ENCODE results near the gene FAM180A.

Gene FAM180A

DNA sequence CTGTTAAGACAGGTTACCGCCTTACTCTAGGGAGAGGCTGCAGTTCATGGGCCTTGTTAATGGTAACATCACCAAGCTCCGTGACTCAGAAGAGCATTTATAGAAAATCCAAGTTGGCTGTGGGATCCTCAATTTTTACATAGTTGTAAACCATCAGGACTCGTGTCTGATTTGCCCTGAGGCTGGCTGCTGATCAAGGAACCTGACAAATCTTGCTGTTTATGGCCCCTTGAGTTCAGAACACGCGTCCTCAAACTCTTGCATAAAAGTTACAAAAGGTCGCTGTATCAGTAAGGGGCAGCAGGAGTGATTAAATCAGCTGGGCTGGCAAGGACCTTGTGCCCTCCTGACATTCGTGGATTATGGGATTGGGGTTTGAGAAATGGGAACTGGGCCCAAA, 25.2 kb downstream of the FAM180A start:
- no peak for TF ChIP-seq EZH2phosphoT487 (conservative IDR thresholded peaks at IDR 0.05; ENCODE audit: low read length)
- TF ChIP-seq, protein P1, sequence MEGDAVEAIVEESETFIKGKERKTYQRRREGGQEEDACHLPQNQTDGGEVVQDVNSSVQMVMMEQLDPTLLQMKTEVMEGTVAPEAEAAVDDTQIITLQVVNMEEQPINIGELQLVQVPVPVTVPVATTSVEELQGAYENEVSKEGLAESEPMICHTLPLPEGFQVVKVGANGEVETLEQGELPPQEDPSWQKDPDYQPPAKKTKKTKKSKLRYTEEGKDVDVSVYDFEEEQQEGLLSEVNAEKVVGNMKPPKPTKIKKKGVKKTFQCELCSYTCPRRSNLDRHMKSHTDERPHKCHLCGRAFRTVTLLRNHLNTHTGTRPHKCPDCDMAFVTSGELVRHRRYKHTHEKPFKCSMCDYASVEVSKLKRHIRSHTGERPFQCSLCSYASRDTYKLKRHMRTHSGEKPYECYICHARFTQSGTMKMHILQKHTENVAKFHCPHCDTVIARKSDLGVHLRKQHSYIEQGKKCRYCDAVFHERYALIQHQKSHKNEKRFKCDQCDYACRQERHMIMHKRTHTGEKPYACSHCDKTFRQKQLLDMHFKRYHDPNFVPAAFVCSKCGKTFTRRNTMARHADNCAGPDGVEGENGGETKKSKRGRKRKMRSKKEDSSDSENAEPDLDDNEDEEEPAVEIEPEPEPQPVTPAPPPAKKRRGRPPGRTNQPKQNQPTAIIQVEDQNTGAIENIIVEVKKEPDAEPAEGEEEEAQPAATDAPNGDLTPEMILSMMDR (IDR thresholded peaks at IDR 0.05; ENCODE audit: insufficient read depth, low read length, poor library complexity, severe bottlenecking): no peak
- no peak overlapping the region for H3K27ac ChIP-seq (ENCODE audit: low read depth, low read length)
- H3K36me3 ChIP-seq (ENCODE audit: low read length): no peaks in the 10 kb centered on the region
- no peaks in the 10 kb centered on the region for H4K20me1 ChIP-seq (ENCODE audit: low read depth, low read length)
- no peak overlapping the region for H2AFZ ChIP-seq (ENCODE audit: low read depth, low read length, severe bottlenecking)
- H3F3A ChIP-seq (ENCODE audit: insufficient read depth): no peaks in the 10 kb centered on the region
- no peaks in the 10 kb centered on the region for H3K79me2 ChIP-seq (ENCODE audit: insufficient read depth, low read length)
- H3K4me3 ChIP-seq (ENCODE audit: insufficient read depth, low read length, poor library complexity, severe bottlenecking): no peak overlapping the region
- 0 out of 2 replicates have a peak, but pooled peaks cover 2% of the 10 kb centered on the region for H3K27me3 ChIP-seq (ENCODE audit: low read length)
- no peak overlapping the region for H3K9ac ChIP-seq (ENCODE audit: low read length)
- H3K4me2 ChIP-seq (ENCODE audit: low read depth, low read length, poor library complexity, severe bottlenecking): no peak overlapping the region
- H3K9me3 ChIP-seq (ENCODE audit: insufficient read depth, low read length): no peaks in the 10 kb centered on the region
- no peaks in the 10 kb centered on the region for H3K9me2 ChIP-seq (replicated peaks; ENCODE audit: insufficient read depth, low read length)

DNA sequence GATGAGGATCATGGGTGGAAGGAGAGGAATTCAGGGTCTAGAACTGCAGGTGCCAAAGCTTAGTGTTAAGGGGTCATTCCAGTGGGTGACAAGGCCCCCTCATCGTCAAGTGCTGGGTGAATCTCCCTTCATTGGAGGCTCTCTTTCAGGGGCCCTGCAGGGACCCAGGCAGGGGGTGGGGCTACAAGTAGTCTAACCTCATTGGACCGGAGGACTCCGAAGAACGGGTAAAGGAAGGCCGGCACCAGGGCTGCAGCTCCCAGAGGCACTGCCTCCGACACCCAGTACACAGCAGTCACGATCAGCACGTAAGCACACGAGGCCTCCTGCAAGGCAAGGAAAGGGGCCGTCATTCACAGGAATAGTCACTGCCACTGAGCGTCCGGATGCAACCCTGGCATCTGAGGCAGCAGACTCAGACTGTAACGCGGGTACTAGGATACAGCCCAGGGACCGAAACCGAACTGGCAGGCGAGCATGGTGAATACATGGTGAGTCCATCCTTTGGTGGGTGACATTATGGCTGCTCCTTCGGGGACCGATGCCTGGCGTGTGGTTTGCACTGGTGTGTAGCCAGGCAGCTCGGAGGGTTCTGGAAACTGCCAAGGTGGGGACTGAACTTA, 27.3 kb downstream of the FAM180A start:
- no peaks in the 10 kb centered on the region for H3K9me2 ChIP-seq (replicated peaks; ENCODE audit: insufficient read depth, low read length)
- no peaks in the 10 kb centered on the region for H3K79me2 ChIP-seq (ENCODE audit: insufficient read depth, low read length)
- H3K4me3 ChIP-seq (ENCODE audit: insufficient read depth, low read length, poor library complexity, severe bottlenecking): no peak overlapping the region
- H3K9ac ChIP-seq (ENCODE audit: low read length): no peak overlapping the region
- H2AFZ ChIP-seq (ENCODE audit: low read depth, low read length, severe bottlenecking): no peak overlapping the region
- no peak overlapping the region for H3K27ac ChIP-seq (ENCODE audit: low read depth, low read length)
- H3K4me2 ChIP-seq (ENCODE audit: low read depth, low read length, poor library complexity, severe bottlenecking): no peak overlapping the region
- no peaks in the 10 kb centered on the region for H3K36me3 ChIP-seq (ENCODE audit: low read length)
- H4K20me1 ChIP-seq (ENCODE audit: low read depth, low read length): no peaks in the 10 kb centered on the region
- no peaks in the 10 kb centered on the region for H3K9me3 ChIP-seq (ENCODE audit: insufficient read depth, low read length)
- TF ChIP-seq EZH2phosphoT487 (conservative IDR thresholded peaks at IDR 0.05; ENCODE audit: low read length): no peak
- TF ChIP-seq, protein P1 (IDR thresholded peaks at IDR 0.05; ENCODE audit: insufficient read depth, low read length, poor library complexity, severe bottlenecking): no peak
- H3K27me3 ChIP-seq (ENCODE audit: low read length): 0 out of 2 replicates have a peak, but pooled peaks cover 2% of the 10 kb centered on the region
- no peaks in the 10 kb centered on the region for H3F3A ChIP-seq (ENCODE audit: insufficient read depth)

DNA sequence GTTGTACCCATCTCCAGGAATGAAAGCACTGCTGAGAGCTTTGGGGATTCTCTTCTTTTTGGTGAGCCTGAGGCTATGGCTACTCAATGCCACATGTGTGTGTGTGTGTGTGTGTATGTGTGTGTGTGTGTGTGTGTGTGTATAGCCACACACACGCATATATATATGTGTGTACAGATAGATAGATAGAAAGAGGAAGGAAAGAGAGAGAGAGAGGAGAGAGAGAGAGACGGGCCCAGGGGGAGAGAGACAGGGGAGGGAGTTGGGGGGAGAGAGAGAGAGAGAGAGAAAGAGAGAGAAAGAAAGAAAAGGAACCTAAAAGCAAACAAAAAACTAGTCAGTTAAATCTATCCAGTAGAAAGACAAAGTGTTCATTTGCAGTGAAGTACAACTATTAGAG, 28.9 kb downstream of the FAM180A start:
- Histone ChIP-seq H3K79me2 (ENCODE audit: insufficient read depth, low read length) (no peaks in the 10 kb centered on the region), H3K27ac (ENCODE audit: low read depth, low read length) (no peak overlapping the region), H3K36me3 (ENCODE audit: low read length) (no peaks in the 10 kb centered on the region), H3K4me2 (ENCODE audit: low read depth, low read length, poor library complexity, severe bottlenecking) (no peak overlapping the region), H3K9me3 (ENCODE audit: insufficient read depth, low read length) (no peaks in the 10 kb centered on the region), H3K9ac (ENCODE audit: low read length) (no peak overlapping the region), H4K20me1 (ENCODE audit: low read depth, low read length) (no peaks in the 10 kb centered on the region), H3K27me3 (ENCODE audit: low read length) (0 out of 2 replicates have a peak, but pooled peaks cover 2% of the 10 kb centered on the region), H3F3A (ENCODE audit: insufficient read depth) (no peaks in the 10 kb centered on the region), H3K4me3 (ENCODE audit: insufficient read depth, low read length, poor library complexity, severe bottlenecking) (no peak overlapping the region), H3K9me2 (replicated peaks; ENCODE audit: insufficient read depth, low read length) (no peaks in the 10 kb centered on the region), H2AFZ (ENCODE audit: low read depth, low read length, severe bottlenecking) (no peak overlapping the region)
- TF ChIP-seq EZH2phosphoT487 (conservative IDR thresholded peaks at IDR 0.05; ENCODE audit: low read length): no peak
- TF ChIP-seq, protein P1 (IDR thresholded peaks at IDR 0.05; ENCODE audit: insufficient read depth, low read length, poor library complexity, severe bottlenecking): no peak
